Effector CD4-positive, alpha-beta T cell (primary cell): Measurements from ENCODE around the gene STXBP5.

Source experiments
- DNase-seq: peaks from one replicate; pipeline ENCODE4 v3.0.0-alpha.2; 2020
- total RNA-seq: gene quantifications from one replicate; lab custom pipeline; 2026; lab: John Stamatoyannopoulos, UW

STXBP5 gene
- 74.9 reads per million, percentile 77 among the genes with 10 or more reads in this experiment for total RNA-seq

DNA sequence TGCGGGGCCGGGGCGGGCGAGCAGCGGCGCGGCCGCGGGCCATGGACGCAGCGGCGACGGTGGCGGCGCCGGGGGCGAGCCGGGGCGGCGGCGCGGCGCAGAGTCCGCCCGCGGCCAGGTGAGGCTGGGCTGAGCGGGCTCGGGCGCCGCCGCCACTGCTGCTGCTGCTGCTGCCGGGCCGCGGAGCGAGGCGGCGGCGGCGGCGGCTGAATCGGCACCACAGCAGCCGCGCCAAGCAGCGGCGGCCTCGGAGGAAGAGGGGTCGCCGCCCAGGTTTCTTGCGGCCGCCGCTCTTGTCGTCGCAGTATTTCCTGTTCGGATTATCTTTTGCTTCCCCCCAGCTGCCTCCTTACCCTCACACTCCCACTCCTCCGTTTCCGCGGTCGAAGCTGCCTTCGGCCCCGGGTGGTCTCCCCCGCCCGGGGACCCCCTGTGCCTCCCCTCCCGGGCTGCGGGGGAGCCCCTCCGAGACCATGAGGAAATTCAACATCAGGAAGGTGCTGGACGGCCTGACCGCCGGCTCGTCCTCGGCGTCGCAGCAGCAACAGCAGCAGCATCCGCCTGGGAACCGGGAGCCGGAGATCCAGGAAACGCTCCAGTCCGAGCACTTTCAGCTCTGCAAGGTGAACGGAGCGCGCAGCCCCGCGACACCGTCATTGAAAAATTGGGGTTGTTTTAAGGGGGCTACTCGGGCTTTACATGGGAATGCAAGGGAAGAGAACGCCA is at the start of gene STXBP5:
STXBP5 (plus strand) TSS at position 358 of the 726 bp plus-strand sequence; CDS start at position 474, 116 bp downstream.
- peak; percentile 35 for DNase-seq

GRCh38 chr6:147154454-147154853 is 49.8 kb upstream of the STXBP5 start:
- DNase-seq = no peak

- no peak for DNase-seq
Observed at GRCh38 chr6:147156218-147156617, 48.0 kb upstream of the STXBP5 start.

DNA sequence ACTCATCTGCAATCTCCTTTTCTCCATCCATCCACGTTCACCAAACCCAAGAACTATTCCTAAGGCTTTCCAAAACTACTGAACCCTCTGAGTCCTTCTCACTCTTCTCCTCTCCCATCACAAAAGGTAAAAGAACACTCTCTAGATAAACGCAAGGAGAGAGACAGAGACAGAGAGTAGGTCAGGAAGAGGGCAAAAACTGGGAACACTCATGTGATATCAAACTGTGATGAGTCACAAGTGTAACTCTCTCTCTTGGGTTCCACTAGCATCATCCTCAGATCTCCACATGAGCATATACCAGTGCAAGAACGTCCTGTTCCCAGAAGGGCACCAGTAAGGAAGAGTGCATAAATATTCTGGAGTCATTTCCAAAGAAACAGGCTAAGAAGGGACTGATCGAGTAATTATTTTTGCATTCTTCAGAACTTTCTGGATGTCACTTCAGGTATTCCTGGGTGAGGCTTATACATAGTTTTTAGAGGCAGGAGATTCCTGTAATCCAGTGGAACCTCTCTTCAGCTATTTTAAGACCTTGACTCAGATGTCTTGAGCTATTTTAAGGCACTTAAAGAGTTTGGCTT is 47.3 kb upstream of the STXBP5 start:
- DNase-seq = no peak

DNA sequence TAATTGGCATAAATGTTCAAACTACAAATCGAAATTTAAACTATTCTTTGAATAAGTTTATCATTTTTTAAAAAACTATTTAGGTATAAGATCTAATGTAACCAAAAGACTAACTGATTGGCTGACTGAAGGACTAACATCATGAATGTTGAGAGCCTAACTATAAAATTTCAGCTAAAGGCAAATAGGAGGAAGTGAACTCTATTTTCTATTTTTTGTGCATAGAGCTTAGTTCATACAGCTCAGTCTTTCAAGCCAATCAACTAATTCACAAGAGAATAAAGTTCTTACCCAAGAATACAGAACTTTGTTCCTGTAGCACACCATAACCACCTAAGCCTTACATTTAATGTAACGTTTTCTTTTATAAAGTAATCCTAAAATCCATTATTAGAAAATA is 46.3 kb upstream of the STXBP5 start:
- DNase-seq = no peak

DNA sequence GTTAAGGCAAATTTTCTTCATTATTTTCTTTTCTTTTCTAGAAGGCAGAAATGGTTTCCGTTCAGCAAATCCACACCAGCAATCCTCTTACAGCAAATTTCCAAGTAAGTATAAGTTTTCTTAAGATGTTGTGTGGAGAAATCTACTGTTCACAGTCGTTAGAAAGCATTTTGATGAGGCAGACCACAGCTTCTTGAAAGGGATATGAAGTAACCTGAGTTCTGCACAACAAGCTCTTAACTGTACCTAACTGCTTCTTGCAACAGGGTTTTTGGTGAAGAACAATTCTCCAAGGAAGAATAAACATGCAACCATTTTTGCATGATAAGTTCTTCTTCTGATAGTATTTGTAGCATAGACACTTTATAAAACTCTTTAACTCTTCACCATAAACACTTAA is 45.3 kb upstream of the STXBP5 start:
- no peak for DNase-seq

- DNase-seq = no peak
Observed at GRCh38 chr6:147159536-147160374, 44.5 kb upstream of the STXBP5 start.

- DNase-seq = no peak
Observed at GRCh38 chr6:147160593-147160992, 43.6 kb upstream of the STXBP5 start.

- DNase-seq = no peak
Observed at GRCh38 chr6:147161253-147161973, 42.8 kb upstream of the STXBP5 start.

- no peak for DNase-seq
Observed at GRCh38 chr6:147161974-147162495, 42.2 kb upstream of the STXBP5 start.

- DNase-seq = no peak
Observed at GRCh38 chr6:147164761-147165160, 39.5 kb upstream of the STXBP5 start.

- no peak for DNase-seq
Observed at GRCh38 chr6:147166360-147166944, 37.8 kb upstream of the STXBP5 start.

- no peak for DNase-seq
Observed at GRCh38 chr6:147166992-147167391, 37.2 kb upstream of the STXBP5 start.

GRCh38 chr6:147167576-147168461 is 36.4 kb upstream of the STXBP5 start:
- no peak for DNase-seq

DNA sequence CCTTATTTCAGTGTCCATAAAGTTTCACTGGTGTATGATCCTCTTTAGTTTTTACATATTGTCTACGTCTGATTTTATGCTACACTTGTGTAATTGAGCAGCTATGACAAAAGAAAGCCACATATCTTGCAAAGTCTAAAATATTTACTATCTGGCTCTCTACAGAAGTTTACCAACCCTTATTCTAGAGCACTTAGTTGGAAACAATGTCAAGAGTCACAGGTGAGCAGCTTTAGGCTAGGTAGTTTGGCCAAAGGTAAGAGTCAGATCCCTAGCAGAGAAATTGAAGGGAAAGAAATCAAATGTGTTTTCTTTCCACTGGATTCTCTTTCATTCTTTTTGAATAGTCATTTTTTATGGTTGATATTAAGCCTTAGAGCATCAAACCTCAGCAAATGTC is 34.7 kb upstream of the STXBP5 start:
- no peak for DNase-seq

- no peak for DNase-seq
Observed at GRCh38 chr6:147170269-147170668, 33.9 kb upstream of the STXBP5 start.

DNA sequence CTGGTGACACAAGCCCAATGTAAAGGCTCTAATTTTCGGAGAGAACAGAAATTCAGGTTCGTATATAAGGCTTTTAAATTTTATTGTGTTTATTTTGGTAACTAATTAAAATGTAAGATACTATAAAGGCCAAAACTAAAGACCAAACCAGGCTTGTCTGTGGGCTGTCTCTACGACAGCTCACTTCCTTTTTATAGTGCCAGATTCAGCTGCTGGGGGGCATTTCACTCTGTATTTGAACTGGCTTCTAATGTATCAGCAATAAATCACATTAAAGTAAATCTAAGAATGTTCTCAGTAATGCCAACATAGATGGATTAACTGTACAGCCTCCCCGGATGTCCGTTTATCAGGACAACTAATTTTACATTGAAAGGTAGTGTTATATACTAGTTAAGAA is 31.1 kb upstream of the STXBP5 start:
- DNase-seq = no peak

DNA sequence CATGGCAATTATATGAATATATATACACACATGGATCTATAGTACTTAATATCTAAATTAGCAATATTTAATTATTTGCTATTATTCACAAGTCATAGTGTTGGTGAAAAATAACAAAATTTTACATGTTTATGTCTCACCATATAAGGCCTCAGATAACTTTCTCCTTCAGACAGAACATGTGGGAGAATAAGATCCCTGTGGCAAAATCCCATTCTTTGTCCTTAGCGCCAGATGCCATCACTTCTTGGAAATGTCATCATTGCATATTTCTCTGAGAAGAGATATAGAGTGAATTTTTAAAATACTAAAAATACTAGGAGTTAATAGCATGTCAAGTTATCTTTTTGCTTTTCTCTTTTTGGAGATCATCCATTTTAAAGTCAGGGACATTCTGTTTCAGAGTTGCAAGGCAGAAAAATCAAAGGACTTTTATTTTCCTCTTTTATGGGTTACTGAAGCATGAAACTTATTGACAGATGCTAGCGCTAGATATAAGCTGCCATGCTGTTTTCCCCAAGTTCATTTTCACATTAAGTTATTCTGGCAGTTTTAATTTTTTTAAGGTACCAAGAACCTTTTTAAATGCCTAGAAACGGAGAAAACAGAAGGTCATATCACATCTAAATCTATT is 30.4 kb upstream of the STXBP5 start:
- no peak for DNase-seq

DNA sequence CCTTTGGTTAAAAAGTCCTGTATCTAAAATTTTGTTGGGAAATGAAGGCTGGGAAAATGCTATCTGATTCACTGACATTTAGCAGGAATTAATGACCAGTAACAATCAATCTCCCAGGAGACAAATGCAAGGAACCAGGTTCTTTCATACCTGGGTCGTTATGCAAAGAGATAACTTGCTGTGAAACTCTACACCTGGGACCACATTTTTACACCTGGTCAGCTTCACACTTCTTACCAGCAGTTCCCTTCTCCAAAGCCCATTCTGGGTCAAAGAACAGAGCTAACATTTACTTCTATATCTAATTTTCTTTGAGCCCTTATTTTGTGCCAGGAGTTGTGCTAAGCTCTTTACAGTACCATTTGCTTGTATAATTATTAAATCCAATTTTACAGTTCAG is 27.4 kb upstream of the STXBP5 start:
- no peak for DNase-seq

- no peak for DNase-seq
Observed at GRCh38 chr6:147177286-147177685, 26.9 kb upstream of the STXBP5 start.

DNA sequence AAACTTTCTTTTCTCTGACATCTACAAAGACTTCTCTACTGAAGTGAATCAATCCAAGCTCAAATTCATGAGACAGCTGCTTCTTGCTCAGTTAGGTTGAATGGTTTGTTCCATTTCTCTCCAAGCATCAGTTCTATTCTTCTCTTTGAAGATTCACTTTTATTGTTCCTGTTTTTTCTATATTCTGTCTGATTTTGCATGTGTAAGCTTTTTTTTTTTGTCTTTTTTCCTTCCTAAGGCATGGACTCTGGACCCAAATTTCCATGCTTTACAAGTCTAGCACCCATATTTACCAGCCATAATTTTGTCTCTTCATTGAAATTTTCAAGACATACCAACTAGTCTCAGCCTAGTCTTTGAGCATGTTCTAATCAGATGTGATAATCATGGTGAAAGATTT is 25.9 kb upstream of the STXBP5 start:
- no peak for DNase-seq
